GM18517 (cell line): ENCODE results near the gene NEK7.
A peak's percentile ranks its signal among the peaks of the same experiment; 100 is the strongest.

Experiments used
- ATAC-seq: cut with Tn5 transposase; IDR thresholded peaks from one replicate; pipeline ENCODE4 v1.9.1; 2021; ENCODE audit warnings: mild to moderate bottlenecking, moderate library complexity; ENCODE audit not compliant: unreplicated experiment

Gene NEK7

GRCh38 chr1:198333744-198334143 lies 176.9 kb downstream of the NEK7 start:
- ATAC-seq, result no peak

- no peak for ATAC-seq
Observed at GRCh38 chr1:198335663-198336062, 178.9 kb downstream of the NEK7 start.

DNA sequence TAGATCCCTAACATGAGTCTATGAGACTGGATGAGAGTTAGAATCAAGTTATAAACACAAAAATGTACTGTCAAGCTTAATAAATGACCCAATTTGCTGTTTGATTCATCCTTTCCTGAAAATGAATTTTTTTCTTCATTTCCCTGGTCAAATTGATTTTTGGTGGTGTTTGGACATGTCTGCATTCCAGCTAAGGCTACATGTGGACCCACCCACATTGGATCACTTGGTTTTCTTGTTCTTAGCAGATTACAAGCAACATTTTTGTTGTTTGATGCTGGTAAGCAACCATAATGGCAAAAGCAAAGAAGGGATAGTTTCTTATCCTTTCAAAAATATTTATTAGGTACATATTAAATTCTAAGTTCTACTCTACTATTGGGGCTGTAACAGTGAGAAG lies 181.1 kb downstream of the NEK7 start:
- ATAC-seq, result no peak

GRCh38 chr1:198340139-198340538 lies 183.3 kb downstream of the NEK7 start:
- ATAC-seq, result no peak

DNA sequence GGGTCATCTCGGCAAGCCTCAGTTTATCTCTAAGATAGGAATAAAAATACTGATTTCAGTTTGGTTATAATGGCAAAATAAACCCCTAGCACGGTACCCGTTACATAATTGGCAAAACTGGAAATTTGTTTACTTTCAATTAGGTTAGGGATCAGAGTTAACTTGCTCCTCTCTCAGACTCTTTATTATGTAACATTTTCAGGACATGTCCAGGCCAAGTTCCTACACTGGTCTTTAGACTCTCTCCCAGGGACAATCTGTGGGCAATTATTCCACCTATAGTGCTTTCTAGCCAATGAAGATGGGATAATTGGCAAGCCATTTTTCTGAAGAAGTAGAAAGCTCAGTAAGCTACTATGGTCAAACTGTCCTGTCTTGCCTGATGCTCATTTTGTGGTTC lies 189.4 kb downstream of the NEK7 start:
- no peak for ATAC-seq

GRCh38 chr1:198350456-198350855 lies 193.7 kb downstream of the NEK7 start:
- ATAC-seq, result no peak

DNA sequence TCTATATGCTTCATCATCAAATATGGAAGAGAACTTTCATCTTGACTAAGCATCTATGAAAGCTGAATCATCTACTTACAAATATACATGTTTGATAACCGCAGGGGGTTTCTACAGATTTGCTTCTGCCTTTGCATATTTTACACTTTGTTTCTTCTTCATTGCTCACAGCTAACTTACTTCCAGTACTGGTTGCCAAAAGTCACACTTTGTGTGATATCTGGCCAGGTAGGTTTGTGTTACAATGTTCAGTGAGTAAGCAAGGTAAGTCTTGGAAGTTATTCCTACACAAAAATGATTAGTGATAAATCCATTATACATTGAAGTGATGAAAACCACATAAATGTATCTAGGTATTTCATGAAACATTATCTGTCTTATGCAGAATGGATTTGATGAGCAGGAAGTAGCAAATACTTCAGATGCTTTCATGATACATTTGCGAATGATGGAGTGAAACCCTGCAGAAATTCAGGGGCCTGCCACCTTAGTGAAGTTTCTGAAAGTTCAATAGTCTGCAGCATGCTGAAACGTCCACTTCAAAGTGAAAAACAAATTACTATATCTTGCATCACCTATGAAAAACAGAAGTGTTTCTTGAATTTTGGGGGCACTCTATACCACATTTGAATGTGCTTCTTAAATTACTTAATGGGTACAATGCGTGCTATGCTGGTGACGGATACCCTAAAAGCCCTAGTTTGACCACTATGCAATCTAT lies 196.3 kb downstream of the NEK7 start:
- peak; percentile 89 for ATAC-seq

DNA sequence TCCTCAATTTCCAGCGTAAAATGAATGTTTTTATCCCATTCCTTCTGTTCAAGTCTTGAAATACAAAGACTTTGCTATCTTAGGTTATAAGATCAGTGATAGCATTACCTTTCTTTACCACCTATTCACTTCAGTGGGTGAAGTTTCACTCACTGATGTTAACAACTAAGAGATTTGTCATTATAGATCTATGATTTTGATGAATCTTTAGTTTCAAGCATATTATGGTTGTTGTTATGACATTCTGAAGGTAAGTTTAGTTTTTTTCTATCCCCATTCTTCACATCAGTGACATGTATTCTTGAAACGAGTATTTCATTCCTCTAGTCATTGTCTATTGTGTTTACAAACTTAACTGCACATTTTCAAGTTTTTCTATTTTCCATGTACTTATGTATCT lies 201.1 kb downstream of the NEK7 start:
- ATAC-seq, result no peak

GRCh38 chr1:198359024-198359653 lies 202.3 kb downstream of the NEK7 start:
- no peak for ATAC-seq

DNA sequence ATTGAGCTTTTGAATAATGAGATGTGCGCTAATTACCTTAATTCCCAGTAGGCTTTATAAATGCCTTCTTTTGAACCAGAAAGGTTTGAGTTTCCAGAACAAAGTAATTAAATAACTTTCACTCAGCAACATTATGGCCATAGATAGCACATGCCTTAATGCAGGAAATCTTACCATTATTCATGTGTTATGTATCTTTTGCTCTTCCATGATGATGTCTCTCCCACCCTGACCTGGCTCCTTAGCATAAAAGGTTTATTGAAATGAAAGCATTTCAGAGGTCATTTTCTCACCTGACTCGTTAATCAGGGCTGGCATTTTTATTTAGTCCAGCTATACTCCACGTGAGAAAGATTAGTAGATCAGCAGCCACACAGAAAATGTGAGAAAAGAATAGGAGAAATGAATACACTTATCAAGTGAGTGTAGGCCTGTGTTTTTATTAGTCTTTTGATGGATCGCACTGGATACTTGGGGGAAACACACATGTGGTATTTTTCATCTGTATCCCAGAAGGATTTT lies 203.5 kb downstream of the NEK7 start:
- ATAC-seq, result no peak

GRCh38 chr1:198361237-198361767 lies 204.5 kb downstream of the NEK7 start:
- ATAC-seq, result no peak

GRCh38 chr1:198363625-198364151 lies 206.9 kb downstream of the NEK7 start:
- ATAC-seq, result no peak

DNA sequence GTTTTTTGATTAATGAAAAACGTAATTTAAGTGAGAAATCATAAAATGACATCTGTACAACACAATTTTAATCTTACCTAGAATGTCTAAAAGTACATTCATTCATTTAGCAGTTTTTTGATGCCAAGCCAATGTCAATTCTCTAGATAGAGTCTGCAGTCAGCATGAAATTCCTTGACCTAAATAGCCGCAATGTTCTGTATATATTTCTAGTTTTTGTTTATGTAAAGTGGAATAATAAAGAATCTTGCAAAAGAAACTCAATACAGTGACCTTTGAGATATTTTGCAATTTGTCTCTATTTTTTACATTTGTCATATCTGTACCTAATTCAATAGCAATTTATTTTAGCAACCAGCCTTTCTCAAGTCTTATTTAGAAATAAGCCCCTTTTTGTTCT lies 207.7 kb downstream of the NEK7 start:
- no peak for ATAC-seq

DNA sequence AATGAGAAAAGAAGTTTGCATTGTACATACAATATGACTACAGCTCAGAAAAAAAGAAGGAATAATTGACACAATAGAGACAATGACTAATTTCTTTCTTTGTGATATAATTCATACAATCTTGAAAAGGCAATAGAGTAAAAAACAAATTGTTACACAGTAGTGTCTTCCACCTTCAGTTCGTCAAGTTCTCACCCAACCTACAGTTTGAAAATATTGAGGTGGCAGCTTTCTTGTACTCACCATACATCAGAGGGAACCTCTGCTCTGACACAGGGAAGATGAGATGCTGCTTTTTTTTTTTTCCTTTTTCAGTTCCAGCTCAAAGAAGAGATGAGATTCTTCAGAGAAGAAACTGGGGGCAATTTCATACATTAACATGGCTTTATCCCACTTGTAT lies 210.5 kb downstream of the NEK7 start:
- ATAC-seq, result no peak

- ATAC-seq, result no peak
Observed at GRCh38 chr1:198370996-198371395, 214.2 kb downstream of the NEK7 start.
